Endothelial cell of umbilical vein (primary cell): ENCODE data around the gene DUS2.

ENCODE experiments used
- CTCF ChIP-seq, 2 donors: IDR thresholded peaks; 1 replicate in 1 of 2; 2 replicates in 1 of 2; pipeline ENCODE4 v1.5.1; 2011; ENCODE audit warnings: low read length in 2 of 2, mild to moderate bottlenecking in 2 of 2, moderate library complexity in 2 of 2, control low read depth in 1 of 2, inconsistent platforms in 1 of 2, low read depth in 1 of 2; ENCODE audit not compliant: insufficient read depth in 1 of 2; ENCODE audit errors: extremely low read depth in 1 of 2
- EZH2 ChIP-seq: IDR thresholded peaks from 2 replicates; pipeline ENCODE4 v1.6.1; 2012; ENCODE audit warnings: borderline replicate concordance, low read depth, mild to moderate bottlenecking, moderate library complexity, low read length, inconsistent platforms; ENCODE audit not compliant: severe bottlenecking
- POLR2A ChIP-seq: IDR thresholded peaks from 2 replicates; pipeline ENCODE4 v1.6.1; 2012; ENCODE audit warnings: low read depth, mild to moderate bottlenecking, control low read depth, low read length

DNA sequence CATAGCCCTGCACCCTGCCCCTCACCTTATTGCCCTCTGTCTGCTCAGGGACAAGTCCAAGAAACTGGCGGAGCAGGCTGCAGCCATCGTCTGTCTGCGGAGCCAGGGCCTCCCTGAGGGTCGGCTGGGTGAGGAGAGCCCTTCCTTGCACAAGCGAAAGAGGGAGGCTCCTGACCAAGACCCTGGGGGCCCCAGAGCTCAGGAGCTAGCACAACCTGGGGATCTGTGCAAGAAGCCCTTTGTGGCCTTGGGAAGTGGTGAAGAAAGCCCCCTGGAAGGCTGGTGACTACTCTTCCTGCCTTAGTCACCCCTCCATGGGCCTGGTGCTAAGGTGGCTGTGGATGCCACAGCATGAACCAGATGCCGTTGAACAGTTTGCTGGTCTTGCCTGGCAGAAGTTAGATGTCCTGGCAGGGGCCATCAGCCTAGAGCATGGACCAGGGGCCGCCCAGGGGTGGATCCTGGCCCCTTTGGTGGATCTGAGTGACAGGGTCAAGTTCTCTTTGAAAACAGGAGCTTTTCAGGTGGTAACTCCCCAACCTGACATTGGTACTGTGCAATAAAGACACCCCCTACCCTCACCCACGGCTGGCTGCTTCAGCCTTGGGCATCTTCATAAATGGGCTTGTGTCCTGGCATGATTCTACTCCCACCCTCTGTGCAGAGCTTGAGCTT lies 55.8 kb downstream of the DUS2 start:
- TF ChIP-seq EZH2 (no peak), CTCF (IDR thresholded peaks at IDR 0.05; ENCODE audit: extremely low read depth in 1 of 2, insufficient read depth in 1 of 2, low read depth in 1 of 2, low read length in 2 of 2) (no peak), POLR2A (no peak)
